ENCODE measurements around the gene S100Z.
"Not testable (repeated sequence)": the region's sequence is repeated elsewhere in the genome, so short reads cannot be mapped to it uniquely, and the experiment has no call there.

Gene S100Z

GRCh38 chr5:76944638-76945037 lies 94.8 kb downstream of the S100Z start:
- Histone ChIP-seq H3K9me3 (ENCODE audit: control insufficient read depth, low read length) (no peaks in the 10 kb centered on the region), H3K27me3 (ENCODE audit: control insufficient read depth, insufficient read depth, low read length) (no peaks in the 10 kb centered on the region), H3K4me1 (ENCODE audit: control insufficient read depth, insufficient read depth, low read length) (no peaks in the 10 kb centered on the region), H3K4me3 (ENCODE audit: low read length) (no peak overlapping the region), H3K9ac (ENCODE audit: low read length) (no peak overlapping the region), H3K36me3 (ENCODE audit: control insufficient read depth, insufficient read depth, low read length) (no peaks in the 10 kb centered on the region)

DNA sequence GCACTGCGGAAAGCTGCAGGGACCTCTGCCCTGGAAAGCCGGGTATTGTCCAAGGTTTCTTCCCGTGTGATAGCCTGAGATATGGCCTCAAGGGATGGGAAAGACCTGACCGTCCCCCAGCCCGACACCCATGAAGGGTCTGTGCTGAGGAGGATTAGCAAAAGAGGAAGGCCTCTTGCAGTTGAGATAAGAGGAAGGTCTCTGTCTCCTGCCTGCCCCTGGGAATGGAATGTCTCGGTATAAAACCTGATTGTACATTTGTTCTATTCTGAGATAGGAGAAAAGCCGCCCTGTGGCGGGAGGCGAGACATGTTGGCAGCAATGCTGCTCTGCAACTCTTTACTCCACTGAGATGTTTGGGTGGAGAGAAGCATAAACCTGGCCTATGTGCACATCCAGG lies 95.4 kb downstream of the S100Z start:
- H3K9ac ChIP-seq (ENCODE audit: low read length); H3K27me3 ChIP-seq (ENCODE audit: control insufficient read depth, insufficient read depth, low read length); H3K4me3 ChIP-seq (ENCODE audit: low read length); H3K36me3 ChIP-seq (ENCODE audit: control insufficient read depth, insufficient read depth, low read length); H3K9me3 ChIP-seq (ENCODE audit: control insufficient read depth, low read length); H3K4me1 ChIP-seq (ENCODE audit: control insufficient read depth, insufficient read depth, low read length): not testable (repeated sequence)

- H3K9ac ChIP-seq (ENCODE audit: low read length), result no peak overlapping the region
- no peak overlapping the region for H3K4me3 ChIP-seq (ENCODE audit: low read length)
- no peaks in the 10 kb centered on the region for H3K9me3 ChIP-seq (ENCODE audit: control insufficient read depth, low read length)
- H3K27me3 ChIP-seq (ENCODE audit: control insufficient read depth, insufficient read depth, low read length), result no peaks in the 10 kb centered on the region
- no peaks in the 10 kb centered on the region for H3K36me3 ChIP-seq (ENCODE audit: control insufficient read depth, insufficient read depth, low read length)
- no peaks in the 10 kb centered on the region for H3K4me1 ChIP-seq (ENCODE audit: control insufficient read depth, insufficient read depth, low read length)
Observed at GRCh38 chr5:76946090-76946489, 96.3 kb downstream of the S100Z start.

DNA sequence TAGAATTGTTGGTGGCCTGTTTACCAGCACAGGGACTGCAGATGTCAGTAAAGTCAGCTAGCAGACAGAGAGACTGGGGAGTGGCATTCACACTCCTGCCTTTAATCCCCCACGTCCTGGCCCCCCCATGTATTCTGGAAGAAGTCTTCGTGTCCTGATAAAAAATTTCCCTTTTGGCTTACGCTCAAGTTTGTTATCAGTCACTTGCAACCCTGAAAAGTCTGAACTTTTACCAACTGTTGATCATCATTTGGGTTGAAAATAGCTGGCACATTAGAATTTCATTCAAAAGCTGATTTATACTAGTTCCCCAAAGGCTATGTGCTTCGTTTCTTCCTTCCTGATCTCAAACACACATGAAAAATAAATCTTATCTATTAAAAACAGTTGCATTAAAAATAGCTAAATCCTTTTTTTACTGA lies 97.3 kb downstream of the S100Z start:
- Histone ChIP-seq H3K27me3 (ENCODE audit: control insufficient read depth, insufficient read depth, low read length) (peaks cover 5% of the 10 kb centered on the region), H3K9me3 (ENCODE audit: control insufficient read depth, low read length) (no peaks in the 10 kb centered on the region), H3K36me3 (ENCODE audit: control insufficient read depth, insufficient read depth, low read length) (no peaks in the 10 kb centered on the region), H3K9ac (ENCODE audit: low read length) (no peak overlapping the region), H3K4me3 (ENCODE audit: low read length) (no peak overlapping the region), H3K4me1 (ENCODE audit: control insufficient read depth, insufficient read depth, low read length) (no peaks in the 10 kb centered on the region)

GRCh38 chr5:76952795-76953536 lies 103.2 kb downstream of the S100Z start, which contains the start of gene CRHBP:
TSS of gene CRHBP (plus strand) at chr5:76953045. CDS start at chr5:76953135, 90 bp downstream.
- Histone ChIP-seq H3K4me1 (ENCODE audit: control insufficient read depth, insufficient read depth, low read length) (no peaks in the 10 kb centered on the region), H3K36me3 (ENCODE audit: control insufficient read depth, insufficient read depth, low read length) (no peaks in the 10 kb centered on the region), H3K4me3 (ENCODE audit: low read length) (no peak within 1 kb of the TSS), H3K9me3 (ENCODE audit: control insufficient read depth, low read length) (no peaks in the 10 kb centered on the region), H3K27me3 (ENCODE audit: control insufficient read depth, insufficient read depth, low read length) (peaks cover 41% of the 10 kb centered on the region), H3K9ac (ENCODE audit: low read length) (no peak within 1 kb of the TSS)

GRCh38 chr5:76953551-76954382 lies 104.0 kb downstream of the S100Z start:
- peaks cover 41% of the 10 kb centered on the region for H3K27me3 ChIP-seq (ENCODE audit: control insufficient read depth, insufficient read depth, low read length)
- no peaks in the 10 kb centered on the region for H3K9me3 ChIP-seq (ENCODE audit: control insufficient read depth, low read length)
- H3K4me3 ChIP-seq (ENCODE audit: low read length), result no peak overlapping the region
- no peaks in the 10 kb centered on the region for H3K4me1 ChIP-seq (ENCODE audit: control insufficient read depth, insufficient read depth, low read length)
- H3K36me3 ChIP-seq (ENCODE audit: control insufficient read depth, insufficient read depth, low read length), result no peaks in the 10 kb centered on the region
- H3K9ac ChIP-seq (ENCODE audit: low read length), result no peak overlapping the region

GRCh38 chr5:76954383-76954763 lies 104.6 kb downstream of the S100Z start:
- H3K4me1 ChIP-seq (ENCODE audit: control insufficient read depth, insufficient read depth, low read length), result no peaks in the 10 kb centered on the region
- H3K36me3 ChIP-seq (ENCODE audit: control insufficient read depth, insufficient read depth, low read length), result no peaks in the 10 kb centered on the region
- no peak overlapping the region for H3K9ac ChIP-seq (ENCODE audit: low read length)
- H3K9me3 ChIP-seq (ENCODE audit: control insufficient read depth, low read length), result no peaks in the 10 kb centered on the region
- H3K27me3 ChIP-seq (ENCODE audit: control insufficient read depth, insufficient read depth, low read length), result peaks cover 41% of the 10 kb centered on the region
- H3K4me3 ChIP-seq (ENCODE audit: low read length), result no peak overlapping the region

- Histone ChIP-seq H3K4me3 (ENCODE audit: low read length) (no peak overlapping the region), H3K36me3 (ENCODE audit: control insufficient read depth, insufficient read depth, low read length) (no peaks in the 10 kb centered on the region), H3K9ac (ENCODE audit: low read length) (no peak overlapping the region), H3K27me3 (ENCODE audit: control insufficient read depth, insufficient read depth, low read length) (peaks cover 41% of the 10 kb centered on the region), H3K9me3 (ENCODE audit: control insufficient read depth, low read length) (no peaks in the 10 kb centered on the region), H3K4me1 (ENCODE audit: control insufficient read depth, insufficient read depth, low read length) (no peaks in the 10 kb centered on the region)
Observed at GRCh38 chr5:76956033-76956432, 106.2 kb downstream of the S100Z start.

- Histone ChIP-seq H3K4me1 (ENCODE audit: control insufficient read depth, insufficient read depth, low read length) (no peaks in the 10 kb centered on the region), H3K36me3 (ENCODE audit: control insufficient read depth, insufficient read depth, low read length) (no peaks in the 10 kb centered on the region), H3K9me3 (ENCODE audit: control insufficient read depth, low read length) (no peaks in the 10 kb centered on the region), H3K27me3 (ENCODE audit: control insufficient read depth, insufficient read depth, low read length) (peaks cover 22% of the 10 kb centered on the region), H3K4me3 (ENCODE audit: low read length) (no peak overlapping the region), H3K9ac (ENCODE audit: low read length) (no peak overlapping the region)
Observed at GRCh38 chr5:76958991-76959767, 109.4 kb downstream of the S100Z start.

- no peaks in the 10 kb centered on the region for H3K4me1 ChIP-seq (ENCODE audit: control insufficient read depth, insufficient read depth, low read length)
- H3K9me3 ChIP-seq (ENCODE audit: control insufficient read depth, low read length), result no peaks in the 10 kb centered on the region
- no peak overlapping the region for H3K9ac ChIP-seq (ENCODE audit: low read length)
- H3K4me3 ChIP-seq (ENCODE audit: low read length), result no peak overlapping the region
- H3K27me3 ChIP-seq (ENCODE audit: control insufficient read depth, insufficient read depth, low read length), result peaks cover 14% of the 10 kb centered on the region
- H3K36me3 ChIP-seq (ENCODE audit: control insufficient read depth, insufficient read depth, low read length), result no peaks in the 10 kb centered on the region
Observed at GRCh38 chr5:76960004-76960625, 110.3 kb downstream of the S100Z start.

GRCh38 chr5:76964060-76964459 lies 114.2 kb downstream of the S100Z start:
- Histone ChIP-seq H3K9ac (ENCODE audit: low read length) (no peak overlapping the region), H3K4me1 (ENCODE audit: control insufficient read depth, insufficient read depth, low read length) (no peaks in the 10 kb centered on the region), H3K9me3 (ENCODE audit: control insufficient read depth, low read length) (no peaks in the 10 kb centered on the region), H3K36me3 (ENCODE audit: control insufficient read depth, insufficient read depth, low read length) (no peaks in the 10 kb centered on the region), H3K4me3 (ENCODE audit: low read length) (no peak overlapping the region), H3K27me3 (ENCODE audit: control insufficient read depth, insufficient read depth, low read length) (peaks cover 6% of the 10 kb centered on the region)

Data from mucosa of stomach (tissue), 1 donor.